GM21447 (cell line): ENCODE results near the gene DLGAP1.

Experiments used
- ATAC-seq: cut with Tn5 transposase; IDR thresholded peaks from one replicate; pipeline ENCODE4 v1.9.1; 2021; ENCODE audit not compliant: unreplicated experiment

Gene DLGAP1

DNA sequence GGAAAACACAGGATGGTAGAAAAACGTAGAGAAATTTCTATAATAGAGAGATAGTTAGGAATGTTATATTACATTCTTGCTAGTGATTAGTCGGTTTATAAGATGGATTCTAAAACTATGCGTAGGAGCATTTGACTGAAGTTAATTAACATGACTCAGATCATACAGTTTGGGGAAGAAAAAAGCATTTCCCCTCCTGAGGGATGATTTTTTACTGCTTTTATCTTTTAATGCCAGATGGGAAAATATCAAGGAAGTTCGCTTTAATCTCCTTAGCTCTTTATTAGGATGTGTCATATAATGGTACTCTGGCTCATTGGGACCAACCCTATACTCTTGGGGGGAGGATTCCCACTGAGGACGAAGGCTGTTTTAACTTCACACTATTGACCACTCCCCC is 503.1 kb downstream of the DLGAP1 start:
- ATAC-seq: no peak

DNA sequence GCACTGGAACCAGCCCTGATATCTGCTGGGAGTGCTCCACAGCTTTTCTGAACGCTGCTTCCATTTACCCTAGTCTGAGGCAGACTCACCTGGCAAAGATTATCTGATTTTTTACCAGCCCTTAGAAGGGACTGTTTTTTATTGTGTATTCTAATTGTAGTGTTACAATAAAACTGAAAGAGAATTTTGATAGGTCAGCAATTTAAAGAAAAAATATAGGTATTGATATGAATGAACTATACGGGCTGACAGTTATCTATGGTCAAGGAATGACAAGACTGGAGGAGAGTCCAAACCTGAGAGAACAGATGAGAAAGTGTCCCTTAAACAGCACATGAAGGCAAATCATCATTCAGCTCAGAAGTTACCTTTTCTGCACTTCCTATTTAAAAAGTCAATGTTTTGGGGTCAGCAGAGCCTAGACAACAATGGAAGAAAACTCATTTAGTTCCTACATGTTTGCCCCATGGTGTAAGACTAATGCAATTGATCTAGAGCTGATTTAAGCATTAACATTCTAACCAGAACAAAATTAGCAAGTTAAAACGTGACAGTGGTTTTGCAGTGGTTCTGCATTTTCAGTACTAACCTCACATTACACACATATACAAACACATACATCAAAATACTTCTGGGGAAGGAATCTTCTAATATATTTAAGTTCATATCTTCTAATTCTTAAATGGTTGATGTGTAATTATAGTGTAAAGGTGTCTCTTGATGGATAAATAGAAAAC is 504.3 kb downstream of the DLGAP1 start:
- ATAC-seq: no peak

DNA sequence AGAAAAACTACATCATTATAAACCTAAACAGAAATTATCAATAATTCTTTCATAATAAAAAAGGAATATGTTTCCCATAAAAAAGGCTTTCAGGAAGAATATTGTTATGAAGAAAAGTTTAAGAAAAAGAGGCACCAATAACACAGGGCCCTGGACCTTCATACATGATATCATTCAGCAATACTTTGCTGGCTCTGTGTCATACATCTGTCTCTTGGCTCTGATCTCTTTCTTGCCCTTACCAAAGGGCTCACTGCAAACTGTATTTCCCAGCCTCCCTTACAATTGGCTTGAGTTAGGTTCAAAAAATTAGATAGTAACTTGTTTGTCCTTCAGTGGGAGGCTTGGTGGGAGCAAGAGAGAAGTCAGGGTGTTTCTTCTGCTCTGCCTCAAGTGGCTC is 506.1 kb downstream of the DLGAP1 start:
- ATAC-seq: no peak

DNA sequence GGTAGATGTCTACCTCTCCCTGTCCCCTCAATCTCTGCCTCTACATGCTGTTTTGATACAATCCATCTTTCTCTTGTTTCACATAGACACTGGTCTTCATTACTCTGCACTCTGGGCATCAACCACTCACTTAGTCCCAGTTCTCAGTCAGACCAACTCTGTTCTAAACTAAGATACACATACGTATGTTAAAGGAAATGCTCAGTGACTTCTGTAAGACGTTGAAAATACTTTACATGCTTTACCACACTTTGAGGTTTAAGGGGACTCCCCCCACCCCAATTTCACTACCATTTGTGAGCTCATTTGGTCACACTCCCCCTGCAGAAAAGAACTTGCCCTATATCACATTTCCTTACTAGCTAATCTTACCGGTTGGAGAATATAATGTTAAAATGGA is 507.7 kb downstream of the DLGAP1 start:
- no peak for ATAC-seq

DNA sequence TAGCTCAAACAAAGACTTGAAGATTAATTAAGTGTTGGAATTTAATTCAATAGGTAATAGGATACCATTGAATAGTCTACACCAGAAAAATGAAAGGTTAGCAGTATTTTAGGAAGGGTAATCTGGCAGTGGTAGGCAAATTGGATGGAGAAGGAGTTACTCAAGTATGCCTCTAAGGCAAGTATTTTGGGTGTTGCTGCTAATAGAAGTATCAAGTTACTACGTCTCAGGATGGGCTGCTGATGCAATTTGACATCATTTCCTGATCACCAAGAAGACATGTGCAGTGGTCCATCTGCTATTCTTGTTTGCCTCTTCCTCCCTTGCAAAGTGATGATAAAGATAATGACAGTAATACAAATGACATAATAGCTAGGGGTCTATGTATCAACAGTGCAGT is 519.8 kb downstream of the DLGAP1 start:
- no peak for ATAC-seq

DNA sequence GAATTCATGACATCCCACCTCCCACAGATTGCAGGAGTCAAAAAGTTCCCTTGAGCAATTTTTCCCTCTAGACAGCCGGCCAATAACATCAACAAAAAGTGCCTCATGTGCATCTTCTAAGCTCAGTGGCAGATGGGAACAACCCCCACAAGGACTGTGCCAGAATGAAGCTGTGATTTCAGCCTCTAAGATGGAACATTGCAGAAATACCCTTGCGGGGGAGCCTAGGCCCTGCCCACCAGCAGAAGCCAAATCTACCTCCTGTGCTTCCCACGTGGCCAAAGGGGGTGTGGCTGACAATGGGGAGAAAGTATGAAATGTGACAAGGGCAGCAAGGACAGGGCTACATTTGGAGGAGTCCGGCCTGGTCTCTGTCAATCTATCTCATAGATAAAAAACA is 522.8 kb downstream of the DLGAP1 start:
- ATAC-seq: no peak

DNA sequence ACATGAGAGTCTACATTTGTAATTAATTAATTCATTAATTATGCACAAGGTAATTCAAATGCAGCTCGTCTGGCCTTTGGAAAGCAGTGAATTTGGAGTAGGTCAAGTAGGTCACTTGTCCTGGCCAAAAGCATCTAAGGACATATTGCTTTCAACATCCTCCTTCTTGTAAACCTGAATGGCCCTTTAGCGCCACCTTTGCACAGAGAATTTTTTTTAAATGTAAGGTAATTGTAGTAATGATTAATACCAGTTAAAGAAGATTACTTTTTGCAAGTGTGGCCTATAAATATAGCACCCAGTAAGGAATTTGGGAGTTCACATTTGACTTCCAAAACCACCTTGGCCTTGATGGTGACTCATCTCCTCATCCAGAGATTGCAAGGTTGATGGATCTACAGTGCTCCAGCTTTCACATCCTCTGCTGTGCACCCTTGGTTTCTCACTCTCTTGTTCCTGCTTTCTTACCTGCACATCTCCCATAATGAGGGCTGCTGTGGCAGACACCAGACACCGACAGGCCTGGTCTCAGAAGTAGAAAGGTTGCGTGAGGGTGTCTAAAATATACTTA is 523.5 kb downstream of the DLGAP1 start:
- ATAC-seq: no peak

DNA sequence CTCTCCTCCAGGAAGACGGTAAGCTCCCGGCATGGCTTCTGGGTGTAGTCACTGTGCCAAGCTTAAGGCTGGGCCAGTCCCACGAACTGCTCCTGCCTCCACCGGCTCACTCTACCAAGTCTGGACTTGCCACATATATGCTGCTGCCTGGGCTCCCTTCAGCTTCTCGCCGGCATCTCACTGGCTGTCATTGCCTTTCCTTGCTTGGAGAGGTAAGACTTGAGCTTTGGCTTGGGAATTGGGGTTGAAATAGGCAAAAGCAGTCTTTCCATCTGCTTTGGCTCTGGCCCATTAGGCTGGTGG is 524.1 kb downstream of the DLGAP1 start:
- ATAC-seq: no peak

DNA sequence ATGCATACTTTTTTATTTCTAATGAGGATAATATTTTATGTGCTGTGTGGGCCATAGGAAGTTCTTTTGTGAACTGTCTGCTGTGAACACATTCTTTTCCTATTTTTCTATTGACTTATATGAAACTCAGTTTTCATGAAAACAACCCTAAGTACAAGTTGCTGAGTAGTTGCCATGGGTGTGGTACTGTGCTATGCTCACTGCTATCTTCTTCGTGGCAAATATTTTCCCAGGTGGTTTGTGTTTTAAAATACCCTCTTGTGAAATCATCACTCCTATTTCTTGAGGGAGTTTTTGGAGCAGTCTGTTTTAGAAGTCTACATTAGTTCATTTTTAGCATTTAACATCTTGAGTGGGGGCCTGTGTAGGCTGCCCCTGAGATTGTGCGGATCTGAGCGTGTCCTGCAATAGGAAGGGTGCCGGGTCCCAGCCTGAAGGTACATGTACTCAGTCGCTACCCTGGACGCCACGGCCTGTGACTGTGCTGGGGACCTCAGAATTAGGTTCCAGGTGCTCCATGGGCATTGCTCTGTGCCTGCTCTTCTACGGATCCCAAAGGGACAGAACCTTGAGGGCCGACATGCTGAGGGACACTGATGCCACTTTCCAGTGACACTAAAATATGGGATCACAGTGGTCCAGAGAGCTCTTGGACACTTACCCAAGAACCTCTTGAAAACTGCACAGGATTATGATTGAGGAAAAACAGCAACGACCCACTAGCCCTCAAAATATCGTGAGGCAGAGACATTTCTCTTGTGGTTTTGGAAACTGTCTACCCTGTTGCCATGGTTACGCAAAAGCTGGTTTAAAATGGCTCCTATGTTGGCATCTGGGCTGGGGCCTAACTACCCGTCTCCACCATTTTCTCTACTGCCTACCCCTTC is 524.7 kb downstream of the DLGAP1 start:
- no peak for ATAC-seq

DNA sequence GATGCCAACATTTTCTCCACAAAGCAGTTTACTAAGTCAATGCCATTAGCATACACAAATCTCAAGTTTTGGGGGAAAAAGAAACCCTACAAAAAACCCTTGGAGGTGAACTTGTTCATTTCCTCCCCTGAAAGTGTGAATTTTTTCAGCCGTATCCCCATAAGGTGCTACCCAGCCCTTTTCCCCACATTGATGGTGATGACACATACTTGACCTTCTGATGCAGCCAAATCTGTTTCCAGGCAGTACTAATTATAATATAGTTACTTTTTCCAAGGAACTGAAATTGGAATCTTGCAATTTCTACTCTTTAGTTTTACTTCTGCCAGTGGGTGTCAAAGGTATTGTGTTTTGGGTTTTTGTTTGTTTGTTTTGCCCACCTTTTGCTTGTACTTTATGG is 530.7 kb downstream of the DLGAP1 start:
- no peak for ATAC-seq

DNA sequence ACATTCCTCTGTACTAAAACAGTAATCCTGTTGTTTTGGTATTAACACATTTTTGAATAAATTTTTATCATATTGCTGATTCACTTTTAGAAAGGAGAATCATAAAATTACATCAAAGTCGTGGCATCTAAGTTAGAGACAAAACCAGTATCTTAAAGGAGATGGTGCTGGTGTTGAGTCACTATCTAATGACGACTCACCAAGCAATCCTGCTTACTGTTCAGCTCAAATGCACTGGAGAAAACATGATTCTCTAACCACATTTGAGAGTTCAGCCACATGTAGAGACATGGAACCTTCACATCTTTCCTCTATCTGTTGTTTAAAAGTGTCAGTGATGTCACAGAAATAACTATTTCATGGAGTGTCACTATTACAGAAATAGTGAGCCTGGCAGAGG is 531.4 kb downstream of the DLGAP1 start:
- ATAC-seq: no peak

DNA sequence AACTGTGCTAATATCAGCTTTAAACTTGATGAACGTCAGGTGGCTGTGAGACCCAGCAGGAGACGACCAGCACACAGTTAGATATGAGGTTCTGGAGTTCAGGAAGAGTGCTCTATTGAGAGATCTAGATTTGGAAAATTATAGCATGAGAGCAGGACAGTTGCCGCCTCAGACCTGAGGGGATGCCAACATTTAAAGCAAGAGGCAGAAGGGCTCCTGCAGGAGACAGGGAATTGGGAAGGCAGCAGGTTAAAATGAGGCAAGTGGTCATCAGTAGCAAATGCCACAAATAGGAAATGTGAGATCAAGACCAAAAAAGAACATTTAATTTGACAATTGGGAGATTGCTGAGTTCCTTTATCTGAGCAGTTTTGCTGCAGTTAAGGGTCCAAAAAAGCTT is 533.3 kb downstream of the DLGAP1 start:
- no peak for ATAC-seq

DNA sequence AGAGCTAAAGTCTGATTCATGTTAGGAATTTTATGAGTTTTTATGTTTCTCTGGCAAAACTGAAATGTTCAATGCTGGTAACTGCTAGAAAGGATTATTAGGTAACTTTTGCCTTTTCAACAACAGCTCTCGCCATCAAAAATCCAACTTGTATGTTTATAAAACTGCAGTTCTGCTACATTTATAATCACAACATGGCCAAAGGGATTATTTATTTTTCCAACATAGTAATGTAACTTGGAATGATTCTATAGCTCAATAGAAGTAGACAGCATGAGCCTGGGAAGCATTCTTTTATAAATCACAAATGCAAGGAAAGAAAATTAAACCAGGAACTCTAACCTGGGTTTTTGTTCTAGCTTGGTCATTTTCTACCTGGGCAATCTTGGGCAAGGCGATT is 534.3 kb downstream of the DLGAP1 start:
- ATAC-seq: no peak

DNA sequence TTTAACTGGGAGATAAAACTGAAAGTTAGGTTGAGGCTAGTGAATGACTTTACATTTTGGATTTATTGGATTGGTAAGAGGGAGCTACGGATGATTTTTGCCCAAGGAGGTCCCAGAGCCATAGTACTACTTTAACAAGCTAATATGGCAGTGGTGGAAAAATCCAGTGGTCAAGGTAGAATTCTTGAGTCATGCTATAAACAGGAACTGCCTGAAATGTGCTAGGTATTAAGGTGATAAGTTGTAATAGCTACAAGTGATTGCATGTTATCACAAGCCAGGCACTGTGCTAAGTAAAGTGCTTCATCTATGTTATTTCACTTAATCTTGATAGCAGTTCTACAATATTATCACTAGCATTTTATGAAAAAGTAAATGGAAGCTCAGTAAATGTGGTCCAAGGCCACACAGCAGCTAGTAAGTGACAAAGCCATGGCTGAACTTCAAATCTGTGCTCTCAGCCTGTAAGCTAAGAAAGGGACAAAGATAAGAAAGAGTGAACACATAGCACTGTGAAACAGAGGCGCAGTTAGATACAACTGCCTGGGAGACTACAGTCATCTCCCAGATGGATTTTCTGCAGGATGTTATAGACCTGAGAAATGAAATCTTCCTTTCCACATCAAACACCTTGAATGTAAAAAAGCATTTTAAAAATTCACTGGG is 535.6 kb downstream of the DLGAP1 start:
- ATAC-seq: no peak

DNA sequence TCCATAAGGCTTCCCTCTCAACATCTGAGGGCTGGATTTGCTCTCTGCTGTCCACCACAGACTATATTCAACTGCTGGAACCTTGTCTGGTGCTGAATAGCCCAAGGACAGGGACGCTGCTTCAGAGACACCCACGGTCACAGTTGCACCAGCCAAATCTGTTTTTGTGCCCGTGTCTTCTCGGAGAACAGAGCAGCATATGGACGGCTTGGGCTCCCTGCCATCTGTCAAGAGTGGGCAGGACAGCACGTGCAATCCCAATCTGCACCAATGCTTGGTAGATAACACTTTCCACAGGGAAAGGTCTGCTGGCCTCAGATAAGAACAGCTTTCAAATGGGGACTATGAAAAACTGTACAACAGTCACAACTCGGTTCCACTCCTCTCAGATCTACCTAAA is 539.0 kb downstream of the DLGAP1 start:
- no peak for ATAC-seq

DNA sequence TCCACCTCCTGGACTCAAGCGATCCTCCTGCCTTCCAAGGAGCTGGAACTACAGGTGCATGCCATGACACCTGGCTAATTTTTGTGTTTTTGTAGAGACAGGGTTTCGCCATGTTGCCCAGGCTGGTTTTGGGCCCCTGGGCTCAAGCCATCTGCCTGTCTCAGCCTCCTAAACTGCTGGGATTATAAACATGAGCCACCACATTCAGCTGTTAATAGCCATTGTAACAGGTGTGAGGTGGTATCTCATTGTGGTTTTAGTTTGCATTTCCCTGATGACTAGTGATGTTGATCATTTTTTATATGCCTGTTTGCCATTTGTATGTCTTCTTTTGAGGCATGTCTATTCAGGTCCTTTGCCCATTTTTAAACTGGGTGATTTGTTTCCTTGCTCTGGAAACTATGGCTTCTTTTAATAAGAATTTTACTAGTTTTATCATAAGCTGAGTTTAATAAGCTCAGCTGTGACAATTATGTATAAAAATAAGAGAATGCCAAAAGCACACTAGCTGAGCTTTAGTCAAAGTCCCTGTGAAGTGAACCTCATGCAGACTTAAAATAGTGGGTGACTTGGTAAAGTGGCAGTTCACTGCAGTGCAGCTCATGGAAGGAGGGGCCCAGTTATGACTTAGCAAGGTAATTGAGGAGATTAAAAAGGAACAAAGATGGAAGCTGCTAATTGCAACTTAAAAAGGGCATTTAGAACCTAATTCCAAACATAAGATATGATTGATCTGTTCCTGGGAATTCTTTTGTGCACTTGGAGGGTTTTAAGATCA is 540.1 kb downstream of the DLGAP1 start:
- no peak for ATAC-seq

DNA sequence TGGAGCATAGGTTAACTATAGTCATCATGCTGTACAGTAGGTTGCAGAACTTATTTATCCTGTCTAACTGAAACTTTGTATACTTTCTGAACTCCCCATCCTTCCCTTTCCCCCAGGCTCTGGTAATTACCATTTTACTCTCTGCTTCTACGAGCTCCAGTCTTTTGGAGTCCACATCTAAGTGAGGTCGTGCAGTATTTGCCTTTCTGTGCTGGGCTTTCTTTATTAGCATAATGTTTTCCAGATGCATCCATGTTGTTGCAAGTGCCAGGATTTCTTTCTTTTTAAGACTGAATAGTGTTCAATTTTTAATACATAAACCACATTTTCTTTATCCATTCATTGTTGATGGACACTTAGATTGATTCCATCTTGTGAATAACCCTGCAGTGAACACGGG is 541.0 kb downstream of the DLGAP1 start:
- ATAC-seq: no peak

DNA sequence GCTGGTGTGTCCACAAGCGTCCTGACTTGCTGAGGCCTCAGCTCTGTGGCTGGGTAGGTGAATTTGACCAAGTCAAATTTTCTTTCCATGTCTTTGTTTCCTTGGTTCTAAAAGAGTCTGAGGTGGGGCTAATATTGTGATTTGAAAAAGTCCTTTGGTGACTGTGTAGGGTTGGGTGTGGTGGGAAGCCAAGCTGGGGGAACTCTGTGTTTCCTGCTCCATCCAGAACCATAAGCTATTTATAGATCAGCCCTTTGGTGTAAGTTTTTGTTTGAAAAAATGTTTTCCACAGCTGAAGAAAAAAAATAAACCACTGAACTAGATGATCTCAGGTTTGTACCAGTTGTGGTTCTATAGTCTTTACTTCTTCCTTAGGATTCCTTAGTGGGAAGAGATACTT is 542.4 kb downstream of the DLGAP1 start:
- ATAC-seq: no peak

DNA sequence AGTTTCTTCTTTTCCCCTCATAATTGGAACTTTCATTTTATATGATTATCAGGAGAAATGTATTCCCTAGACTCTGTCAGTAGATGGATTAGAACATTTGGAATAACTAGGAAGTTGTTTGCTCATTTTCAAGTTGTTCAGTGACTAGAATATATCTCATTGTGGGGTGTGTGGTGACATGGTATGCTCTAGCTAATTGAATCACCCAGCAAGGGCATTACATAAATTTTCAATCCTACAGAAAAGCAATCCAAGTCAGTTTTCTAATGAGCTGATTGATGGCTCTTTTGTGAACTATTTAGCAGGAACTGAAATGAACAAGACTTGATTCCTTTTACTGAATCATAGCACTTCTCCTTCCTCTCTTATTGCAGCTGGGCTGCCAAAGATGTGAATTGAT is 543.7 kb downstream of the DLGAP1 start:
- no peak for ATAC-seq

DNA sequence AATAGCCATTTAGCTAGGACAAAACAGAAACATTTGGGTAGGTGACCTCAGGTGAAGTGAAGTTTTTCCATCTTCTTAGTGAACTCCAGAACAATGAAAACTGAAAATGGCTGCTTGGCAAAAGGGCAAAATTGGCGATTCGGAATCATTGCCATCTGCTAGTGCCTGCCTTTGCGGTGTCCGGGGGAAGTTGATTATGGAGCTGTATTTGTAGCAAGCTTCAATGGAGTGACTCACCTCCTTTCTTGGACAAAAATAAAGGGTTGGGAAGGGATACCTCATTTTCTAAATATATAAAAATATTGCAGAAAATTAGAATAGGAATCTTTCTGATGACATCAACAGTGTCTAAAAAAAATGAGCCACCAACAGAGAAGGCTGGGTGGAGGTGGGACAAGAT is 544.6 kb downstream of the DLGAP1 start:
- ATAC-seq: no peak

DNA sequence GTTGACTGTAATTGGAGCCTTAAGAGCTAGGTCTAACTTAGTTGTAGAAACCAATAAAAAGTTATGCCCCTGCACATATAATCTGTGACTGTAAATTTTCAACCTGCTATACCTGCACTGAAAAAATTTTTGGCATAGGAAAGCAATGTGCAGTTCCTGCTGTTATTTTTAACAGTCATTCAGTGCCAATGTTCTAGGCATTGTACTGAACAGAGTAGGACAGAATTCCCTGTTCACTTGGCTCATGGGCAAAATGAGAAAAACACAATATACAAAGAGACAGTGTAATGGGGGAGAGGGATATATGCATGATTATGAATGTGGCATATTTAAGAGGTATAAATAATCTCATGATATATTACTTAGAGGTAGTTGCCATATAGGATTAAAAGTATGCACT is 547.2 kb downstream of the DLGAP1 start:
- ATAC-seq: no peak
